Measurements from ENCODE around the gene ZNF460. TPM values are rescaled to one million over a fixed set of nuclear protein-coding genes. Genes with fewer than 3 reads are reported as not detected.
A peak's percentile ranks its signal among the peaks of the same experiment; 100 is the strongest.

The ZNF460 gene
- total RNA-seq, 1 donor from 2014 or later: 56.5 TPM

- DNase-seq (ENCODE audit: low spot score in 2 of 2): peak; percentile 82 to 95
- peak within 1 kb of the TSS; percentile 82 to 87 for H3K27ac ChIP-seq
- H3K27me3 ChIP-seq: no peaks in the 10 kb centered on the region
- H3K4me1 ChIP-seq: peaks cover 0 to 6% of the 10 kb centered on the region in 2 donors
- intact Hi-C loops (cut with DNase I): loop anchor here (1.0 to 2.0 kb wide), 2 partner anchors 40 to 43 kb away; partner anchors contain the start of genes TRAPPC2B, ZNF460 and ZNF547
- H3K9me3 ChIP-seq: peaks cover 20 to 37% of the 10 kb centered on the region in 2 donors
- peaks cover 22 to 26% of the 10 kb centered on the region in 2 donors for H3K36me3 ChIP-seq
- TF ChIP-seq, protein P1, sequence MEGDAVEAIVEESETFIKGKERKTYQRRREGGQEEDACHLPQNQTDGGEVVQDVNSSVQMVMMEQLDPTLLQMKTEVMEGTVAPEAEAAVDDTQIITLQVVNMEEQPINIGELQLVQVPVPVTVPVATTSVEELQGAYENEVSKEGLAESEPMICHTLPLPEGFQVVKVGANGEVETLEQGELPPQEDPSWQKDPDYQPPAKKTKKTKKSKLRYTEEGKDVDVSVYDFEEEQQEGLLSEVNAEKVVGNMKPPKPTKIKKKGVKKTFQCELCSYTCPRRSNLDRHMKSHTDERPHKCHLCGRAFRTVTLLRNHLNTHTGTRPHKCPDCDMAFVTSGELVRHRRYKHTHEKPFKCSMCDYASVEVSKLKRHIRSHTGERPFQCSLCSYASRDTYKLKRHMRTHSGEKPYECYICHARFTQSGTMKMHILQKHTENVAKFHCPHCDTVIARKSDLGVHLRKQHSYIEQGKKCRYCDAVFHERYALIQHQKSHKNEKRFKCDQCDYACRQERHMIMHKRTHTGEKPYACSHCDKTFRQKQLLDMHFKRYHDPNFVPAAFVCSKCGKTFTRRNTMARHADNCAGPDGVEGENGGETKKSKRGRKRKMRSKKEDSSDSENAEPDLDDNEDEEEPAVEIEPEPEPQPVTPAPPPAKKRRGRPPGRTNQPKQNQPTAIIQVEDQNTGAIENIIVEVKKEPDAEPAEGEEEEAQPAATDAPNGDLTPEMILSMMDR (IDR thresholded peaks at IDR 0.05): no peak
- H3K4me3 ChIP-seq: peak within 1 kb of the TSS; percentile 65 to 69
These were observed 40.1 kb downstream of the ZNF460 start, which contains the start of gene ZNF543 for GRCh38 chr19:57320180-57321084. Gene ZNF543 (plus strand): TSS chr19:57320472. CDS start chr19:57320854, 382 bp downstream.

- H3K27me3 ChIP-seq: no peaks in the 10 kb centered on the region
- H3K4me3 ChIP-seq: peak overlapping the region; percentile 65 to 69
- TF ChIP-seq, protein P1 (IDR thresholded peaks at IDR 0.05): no peak
- DNase-seq (ENCODE audit: low spot score in 2 of 2): no peak
- H3K27ac ChIP-seq: peak overlapping the region; percentile 82 to 87
- H3K9me3 ChIP-seq: peaks cover 27 to 38% of the 10 kb centered on the region in 2 donors
- intact Hi-C loops (cut with DNase I): loop anchor here (2.0 kb wide), 1 partner anchor 40 kb away; the partner anchor contains the start of gene ZNF460
- H3K4me1 ChIP-seq: peaks cover 0 to 6% of the 10 kb centered on the region in 2 donors
- H3K36me3 ChIP-seq: peaks cover 29 to 33% of the 10 kb centered on the region in 2 donors
These were observed 40.8 kb downstream of the ZNF460 start for GRCh38 chr19:57321116-57321515.

GRCh38 chr19:57321751-57322150, 41.5 kb downstream of the ZNF460 start:
- peak overlapping the region; percentile 65 to 69 for H3K4me3 ChIP-seq
- H3K27me3 ChIP-seq: no peaks in the 10 kb centered on the region
- no peak overlapping the region for H3K27ac ChIP-seq
- H3K36me3 ChIP-seq: peaks cover 36 to 39% of the 10 kb centered on the region in 2 donors
- peaks cover 33 to 44% of the 10 kb centered on the region in 2 donors for H3K9me3 ChIP-seq
- TF ChIP-seq, protein P1 (IDR thresholded peaks at IDR 0.05): no peak
- peaks cover 0 to 6% of the 10 kb centered on the region in 2 donors for H3K4me1 ChIP-seq
- intact Hi-C loops (cut with DNase I): loop anchor here (2.0 kb wide), 1 partner anchor 41 kb away; the partner anchor contains the start of gene ZNF460
- no peak for DNase-seq (ENCODE audit: low spot score in 2 of 2)

DNA sequence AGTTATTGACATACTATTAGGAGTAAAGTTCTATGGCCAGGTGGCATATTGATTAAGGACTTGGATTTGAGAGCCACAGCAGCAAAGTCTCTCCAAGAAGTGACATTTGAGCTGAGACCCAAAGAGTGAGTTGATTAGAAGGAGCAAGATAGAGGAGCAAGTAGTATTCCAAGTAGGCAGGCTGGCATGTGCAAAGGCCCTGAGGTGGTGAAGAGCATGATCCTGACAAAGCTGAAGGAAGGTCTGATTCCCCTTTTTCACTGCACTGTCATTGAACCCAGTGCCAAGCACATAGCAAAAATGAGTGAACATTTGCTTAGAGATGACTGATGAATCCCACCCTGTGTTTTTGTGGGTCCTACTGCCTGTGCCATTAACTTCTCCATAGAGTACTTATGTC, 44.7 kb downstream of the ZNF460 start:
- intact Hi-C loops (cut with DNase I): no loop called here
- peaks cover 0 to 6% of the 10 kb centered on the region in 2 donors for H3K4me1 ChIP-seq
- H3K36me3 ChIP-seq: peaks cover 64 to 65% of the 10 kb centered on the region in 2 donors
- no peak overlapping the region for H3K27ac ChIP-seq
- peaks cover 61 to 75% of the 10 kb centered on the region in 2 donors for H3K9me3 ChIP-seq
- no peak overlapping the region for H3K4me3 ChIP-seq
- TF ChIP-seq, protein P1 (IDR thresholded peaks at IDR 0.05): no peak
- no peaks in the 10 kb centered on the region for H3K27me3 ChIP-seq
- DNase-seq (ENCODE audit: low spot score in 2 of 2): no peak

- no peak overlapping the region for H3K27ac ChIP-seq
- H3K9me3 ChIP-seq: peaks cover 59 to 95% of the 10 kb centered on the region in 2 donors
- no peak for DNase-seq (ENCODE audit: low spot score in 2 of 2)
- H3K4me3 ChIP-seq: no peak overlapping the region
- H3K27me3 ChIP-seq: no peaks in the 10 kb centered on the region
- intact Hi-C loops (cut with DNase I): no loop called here
- no peaks in the 10 kb centered on the region for H3K4me1 ChIP-seq
- TF ChIP-seq, protein P1 (IDR thresholded peaks at IDR 0.05): no peak
- H3K36me3 ChIP-seq: peaks cover 61 to 83% of the 10 kb centered on the region in 2 donors
These were observed 47.7 kb downstream of the ZNF460 start for GRCh38 chr19:57327993-57328392.
